Measurements from ENCODE around the gene CRLF2.

GRCh38 chrX:1246816-1247215, 34.4 kb upstream of the CRLF2 start:
- TF ChIP-seq POLR2A (IDR thresholded peaks at IDR 0.05) (no peak), CTCF (IDR thresholded peaks at IDR 0.05) (peak; percentile 53 to 81 (median 68))
